SU-DHL-6 (cell line): ENCODE results near the gene ARL4A.

Source experiments
- CTCF ChIP-seq: fragments of 200-600 bp; sonication (generic); IDR thresholded peaks from one replicate; pipeline ENCODE4 v1.5.1; 2017; ENCODE audit warnings: antibody characterized with exemption, mild to moderate bottlenecking, low read length, moderate library complexity; ENCODE audit not compliant: insufficient read depth, poor library complexity, severe bottlenecking
- EZH2phosphoT487 ChIP-seq: fragments of 200-600 bp; sonication (generic), shearing (Covaris generic); conservative IDR thresholded peaks from 2 replicates; pipeline ENCODE4 v1.6.1; 2018; ENCODE audit warnings: mild to moderate bottlenecking, antibody characterized with exemption, low read length, moderate library complexity, mixed read lengths

GRCh38 chr7:12692479-12693259, 5.2 kb downstream of the ARL4A start:
- no peak for TF ChIP-seq CTCF
- no peak for TF ChIP-seq EZH2phosphoT487
